ENCODE data around the gene LITAF. TPM values are rescaled to one million over a fixed set of nuclear protein-coding genes. Genes with fewer than 3 reads are reported as not detected.

The LITAF gene
- total RNA-seq (2014; rRNA removed; shearing (Covaris generic)) (83.2 and 92.1 TPM in 2 replicates), polyA plus RNA-seq (2016; fragmentation: Nextera tagmentation; extraction: Ambion mirVana) (150 and 159 TPM in 2 replicates)

- DNase-seq, result peak; percentile 84
- in situ Hi-C loops (cut with MboI), result no loop called here
- Histone ChIP-seq H3K79me2 (ENCODE audit: insufficient read depth) (peaks cover 55% of the 10 kb centered on the region), H3K9me2 (ENCODE audit: insufficient read depth) (no peaks in the 10 kb centered on the region), H3K27me3 (replicated peaks; ENCODE audit: insufficient read depth) (no peaks in the 10 kb centered on the region), H3K4me1 (ENCODE audit: insufficient read depth) (peaks cover 35% of the 10 kb centered on the region), H4K20me1 (ENCODE audit: insufficient read depth) (peaks cover 7% of the 10 kb centered on the region; the same call in 1 of the 2 replicates), H3K9me3 (ENCODE audit: low read depth) (no peaks in the 10 kb centered on the region), H2AFZ (peak within 1 kb of the TSS; percentile 89), H3K36me3 (ENCODE audit: low read depth) (no peaks in the 10 kb centered on the region), H3K27ac (peak within 1 kb of the TSS; percentile 72), H3F3A (ENCODE audit: insufficient read depth) (peaks cover 32% of the 10 kb centered on the region), H3K9ac (peak within 1 kb of the TSS; percentile 95), H3K4me3 (peak within 1 kb of the TSS; percentile 86), H3K4me2 (ENCODE audit: unreplicated experiment) (peak within 1 kb of the TSS; percentile 96)
- TF ChIP-seq EZH2phosphoT487 (IDR thresholded peaks at IDR 0.05; ENCODE audit: insufficient read depth, low read depth) (no peak), EZH2 (IDR thresholded peaks at IDR 0.05; ENCODE audit: insufficient read depth, poor library complexity, severe bottlenecking) (no peak)
- WGBS, 2 experiments (ENCODE audit: low coverage in 1 of 2, low lambda C conversion rate in 2 of 2, missing lambda C conversion rate in 2 of 2), result 4 to 13% methylated on average over 19 to 73 of the region's 74 CpGs
These were observed at the start of gene LITAF for GRCh38 chr16:11586856-11587642. TSS of gene LITAF (minus strand) at chr16:11586919. CDS start at chr16:11556730, 30,189 bp downstream.

DNA sequence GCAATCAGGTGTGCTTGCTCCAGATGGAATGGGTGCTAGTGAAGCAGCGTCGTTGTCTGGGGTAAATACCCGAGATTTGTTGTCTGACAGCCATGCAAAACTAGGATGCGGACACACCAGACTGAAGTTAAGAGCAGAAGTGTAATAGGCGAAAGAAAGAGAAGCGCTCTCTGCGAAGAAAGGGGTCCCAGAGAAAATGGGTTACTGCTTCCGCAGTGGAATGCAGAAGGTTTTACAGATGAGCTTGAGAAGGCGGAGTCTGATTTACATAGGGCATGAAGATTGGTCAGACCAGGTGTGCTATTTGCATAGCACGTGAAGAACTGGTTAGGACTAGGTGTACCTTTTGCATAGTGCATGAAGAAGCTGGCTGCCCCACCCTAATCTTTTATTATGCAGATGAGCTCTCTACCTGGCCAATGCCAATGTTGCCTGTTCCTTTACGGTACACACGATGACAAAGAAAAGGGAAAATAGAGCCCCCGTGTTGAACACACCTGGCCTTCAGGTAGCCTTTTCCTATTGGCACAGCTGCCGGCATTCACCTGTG lies 49.5 kb upstream of the LITAF start:
- H3K4me3 ChIP-seq, result no peak overlapping the region
- no peaks in the 10 kb centered on the region for H3K36me3 ChIP-seq (ENCODE audit: low read depth)
- no peaks in the 10 kb centered on the region for H3K9me3 ChIP-seq (ENCODE audit: low read depth)
- no peaks in the 10 kb centered on the region for H3K79me2 ChIP-seq (ENCODE audit: insufficient read depth)
- in situ Hi-C loops (cut with MboI), result no loop called here
- H3K9ac ChIP-seq, result no peak overlapping the region
- WGBS, 2 experiments (ENCODE audit: low coverage in 1 of 2, low lambda C conversion rate in 2 of 2, missing lambda C conversion rate in 2 of 2), result 72% methylated on average over 14 of the region's 14 CpGs
- H3K4me1 ChIP-seq (ENCODE audit: insufficient read depth), result peaks cover 37% of the 10 kb centered on the region
- no peak overlapping the region for H3K27ac ChIP-seq
- H3K27me3 ChIP-seq (replicated peaks; ENCODE audit: insufficient read depth), result no peaks in the 10 kb centered on the region
- no peak for DNase-seq
- TF ChIP-seq EZH2phosphoT487 (IDR thresholded peaks at IDR 0.05; ENCODE audit: insufficient read depth, low read depth), result no peak
- H3K4me2 ChIP-seq (ENCODE audit: unreplicated experiment), result no peak overlapping the region
- H3K9me2 ChIP-seq (ENCODE audit: insufficient read depth), result no peaks in the 10 kb centered on the region
- peaks cover 14% of the 10 kb centered on the region for H3F3A ChIP-seq (ENCODE audit: insufficient read depth)
- no peak overlapping the region for H2AFZ ChIP-seq
- no peaks in the 10 kb centered on the region for H4K20me1 ChIP-seq (ENCODE audit: insufficient read depth)

GRCh38 chr16:11635679-11636171 lies 49.0 kb upstream of the LITAF start:
- DNase-seq, result no peak
- Histone ChIP-seq H3K9me3 (ENCODE audit: low read depth) (no peaks in the 10 kb centered on the region), H3K9ac (no peak overlapping the region), H3K9me2 (ENCODE audit: insufficient read depth) (no peaks in the 10 kb centered on the region), H3K27ac (no peak overlapping the region), H3K79me2 (ENCODE audit: insufficient read depth) (no peaks in the 10 kb centered on the region), H3K36me3 (ENCODE audit: low read depth) (no peaks in the 10 kb centered on the region), H4K20me1 (ENCODE audit: insufficient read depth) (no peaks in the 10 kb centered on the region), H3K4me2 (ENCODE audit: unreplicated experiment) (no peak overlapping the region), H3K4me3 (no peak overlapping the region), H3K27me3 (replicated peaks; ENCODE audit: insufficient read depth) (no peaks in the 10 kb centered on the region), H3K4me1 (ENCODE audit: insufficient read depth) (peaks cover 32% of the 10 kb centered on the region), H2AFZ (no peak overlapping the region), H3F3A (ENCODE audit: insufficient read depth) (peaks cover 8% of the 10 kb centered on the region)
- WGBS, 2 experiments (ENCODE audit: low coverage in 1 of 2, low lambda C conversion rate in 2 of 2, missing lambda C conversion rate in 2 of 2), result 94 to 95% methylated on average over 12 of the region's 12 CpGs
- in situ Hi-C loops (cut with MboI), result no loop called here
- TF ChIP-seq EZH2 (IDR thresholded peaks at IDR 0.05; ENCODE audit: insufficient read depth, poor library complexity, severe bottlenecking) (no peak), EZH2phosphoT487 (IDR thresholded peaks at IDR 0.05; ENCODE audit: insufficient read depth, low read depth) (no peak)

DNA sequence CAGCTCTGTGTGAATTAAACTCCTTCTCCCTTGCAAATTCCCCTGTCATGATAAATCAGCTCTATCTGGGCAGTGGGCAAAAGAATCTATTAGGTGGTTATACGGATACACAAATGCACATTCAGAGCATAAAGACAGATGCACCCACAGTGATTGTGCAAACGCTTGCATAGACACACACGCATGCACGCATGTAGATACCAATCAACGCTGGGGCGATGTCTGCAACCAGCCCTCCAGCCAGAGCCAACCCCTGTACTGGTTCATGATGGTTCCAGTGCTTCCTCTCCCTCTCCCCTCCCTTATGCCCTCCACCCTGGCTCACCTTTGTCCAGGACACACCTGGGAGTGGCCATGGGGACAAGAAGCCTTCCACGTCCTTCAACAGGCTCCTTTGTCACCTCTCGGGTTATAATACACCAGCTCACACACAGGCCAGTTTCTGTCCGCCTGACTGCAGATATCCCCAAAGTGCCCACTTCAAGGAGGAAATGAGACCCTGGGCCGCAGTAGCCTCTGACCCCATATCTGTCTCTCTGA lies 48.5 kb upstream of the LITAF start:
- no peak overlapping the region for H3K27ac ChIP-seq
- H3K4me1 ChIP-seq (ENCODE audit: insufficient read depth), result peaks cover 30% of the 10 kb centered on the region
- H3K9me2 ChIP-seq (ENCODE audit: insufficient read depth), result no peaks in the 10 kb centered on the region
- TF ChIP-seq EZH2 (IDR thresholded peaks at IDR 0.05; ENCODE audit: insufficient read depth, poor library complexity, severe bottlenecking) (no peak), EZH2phosphoT487 (IDR thresholded peaks at IDR 0.05; ENCODE audit: insufficient read depth, low read depth) (no peak)
- no peak overlapping the region for H3K9ac ChIP-seq
- in situ Hi-C loops (cut with MboI), result no loop called here
- H2AFZ ChIP-seq, result no peak overlapping the region
- peaks cover 6% of the 10 kb centered on the region for H3F3A ChIP-seq (ENCODE audit: insufficient read depth)
- DNase-seq, result no peak
- no peaks in the 10 kb centered on the region for H4K20me1 ChIP-seq (ENCODE audit: insufficient read depth)
- H3K36me3 ChIP-seq (ENCODE audit: low read depth), result no peaks in the 10 kb centered on the region
- H3K27me3 ChIP-seq (replicated peaks; ENCODE audit: insufficient read depth), result no peaks in the 10 kb centered on the region
- 90 to 92% methylated on average over 10 of the region's 10 CpGs for WGBS, 2 experiments (ENCODE audit: low coverage in 1 of 2, low lambda C conversion rate in 2 of 2, missing lambda C conversion rate in 2 of 2)
- H3K4me2 ChIP-seq (ENCODE audit: unreplicated experiment), result no peak overlapping the region
- H3K79me2 ChIP-seq (ENCODE audit: insufficient read depth), result no peaks in the 10 kb centered on the region
- H3K4me3 ChIP-seq, result no peak overlapping the region
- H3K9me3 ChIP-seq (ENCODE audit: low read depth), result no peaks in the 10 kb centered on the region
